Left renal cortex interstitium (tissue), 4 donors: Measurements from ENCODE around the gene HTD2. TPM values are rescaled to one million over a fixed set of nuclear protein-coding genes. Genes with fewer than 3 reads are reported as not detected.
"Not testable (repeated sequence)": the region's sequence is repeated elsewhere in the genome, so short reads cannot be mapped to it uniquely, and the experiment has no call there.

ENCODE experiments used
- DNase-seq, 4 donors: peaks; one replicate each; pipeline ENCODE4 v3.0.0-alpha.2; 2013; ENCODE audit warnings: low read depth in 4 of 4, low spot score in 2 of 4, missing footprints in 1 of 4
- polyA plus RNA-seq, 4 donors: library from polyadenylated mRNA; unstranded; fragments of 120-200 nt; gene quantifications; one replicate each; pipeline ENCODE4 v1.2.1, GENCODE V29; 2013; ENCODE audit not compliant: insufficient read length in 4 of 4

HTD2 gene
- polyA plus RNA-seq, result 10 to 100 TPM; 10.5 to 17.9 (median 14.3) TPM

GRCh38 chr3:58305882-58306711, at the start of gene HTD2, which contains the start of gene RPP14:
TSS of gene HTD2 (plus strand) at chr3:58306520. CDS start at chr3:58317614, 11,094 bp downstream.
TSS of gene RPP14 (plus strand) at chr3:58306245. CDS start at chr3:58310330, 4,085 bp downstream.
- peak; percentile 97 to 98 (median 98) for DNase-seq

GRCh38 chr3:58258392-58259055, 47.8 kb upstream of the HTD2 start:
- DNase-seq, result no peak

- no peak for DNase-seq
These were observed 46.0 kb upstream of the HTD2 start for GRCh38 chr3:58260261-58260731.

GRCh38 chr3:58260733-58261132, 45.6 kb upstream of the HTD2 start:
- no peak for DNase-seq

GRCh38 chr3:58261954-58262666, 44.2 kb upstream of the HTD2 start:
- DNase-seq, result no peak

- DNase-seq, result no peak
These were observed 39.7 kb upstream of the HTD2 start for GRCh38 chr3:58266577-58266976.

- DNase-seq, result not testable (repeated sequence)
These were observed 38.8 kb upstream of the HTD2 start for GRCh38 chr3:58267543-58267942.

GRCh38 chr3:58269356-58269755, 37.0 kb upstream of the HTD2 start:
- no peak for DNase-seq

- no peak for DNase-seq
These were observed 35.8 kb upstream of the HTD2 start for GRCh38 chr3:58270485-58270884.

GRCh38 chr3:58271901-58272501, 34.3 kb upstream of the HTD2 start:
- DNase-seq, result no peak

GRCh38 chr3:58272891-58273290, 33.4 kb upstream of the HTD2 start:
- DNase-seq, result no peak

GRCh38 chr3:58273362-58273761, 33.0 kb upstream of the HTD2 start:
- not testable (repeated sequence) for DNase-seq

GRCh38 chr3:58274027-58274614, 32.2 kb upstream of the HTD2 start:
- no peak for DNase-seq

- DNase-seq, result no peak
These were observed 25.3 kb upstream of the HTD2 start for GRCh38 chr3:58281069-58281468.

- DNase-seq, result no peak
These were observed 21.0 kb upstream of the HTD2 start for GRCh38 chr3:58285334-58285733.

GRCh38 chr3:58287354-58287753, 19.0 kb upstream of the HTD2 start:
- DNase-seq, result no peak

GRCh38 chr3:58288011-58288728, 18.1 kb upstream of the HTD2 start:
- no peak for DNase-seq

GRCh38 chr3:58288964-58289613, 17.2 kb upstream of the HTD2 start:
- DNase-seq, result not testable (repeated sequence)

- DNase-seq, result not testable (repeated sequence)
These were observed 15.9 kb upstream of the HTD2 start for GRCh38 chr3:58290446-58290845.
